PC-9 (cell line): ENCODE measurements around the gene ITPKB. TPM values are rescaled to one million over a fixed set of nuclear protein-coding genes. Genes with fewer than 3 reads are reported as not detected.

Experiments used
- BruUV-seq: library from RNA; stranded (reverse); fragments of 400-500 nt; replicated peaks from 2 replicates; lab custom pipeline; 2021; lab: Mats Ljungman, UMichigan
- CTCF ChIA-PET: fragments of 300-600 bp; sonication (Branson Sonifier 250); formaldehyde crosslinking; loops from one replicate; lab custom pipeline; 2022; ENCODE audit warnings: antibody characterized with exemption; lab: Charles Lee
- POLR2A ChIA-PET: fragments of 300-600 bp; sonication (Branson Sonifier 250); formaldehyde crosslinking; loops from one replicate; lab custom pipeline; 2022; ENCODE audit warnings: antibody characterized with exemption; ENCODE audit not compliant: unreplicated experiment; lab: Charles Lee
- DNase-seq, 2 experiments: peaks; one replicate each; pipeline versions ENCODE4 v3.0.0 to v3.0.0-alpha.2; 2015 to 2022; ENCODE audit warnings: mixed read lengths in 1 of 2
- H2AFZ ChIP-seq: fragments of 200-600 bp; sonication (generic); 2 replicates; pipeline ENCODE4 v1.8.1; 2017; ENCODE audit warnings: antibody characterized with exemption
- H3F3A ChIP-seq: fragments of 200-600 bp; sonication (generic); 2 replicates; pipeline ENCODE4 v1.8.1; 2017; ENCODE audit warnings: antibody characterized with exemption, mild to moderate bottlenecking, low read depth; ENCODE audit not compliant: insufficient read depth
- H3K27ac ChIP-seq: fragments of 200-600 bp; sonication (generic); 2 replicates; pipeline ENCODE4 v1.6.1; 2016; ENCODE audit warnings: mixed run types
- H3K27me3 ChIP-seq: fragments of 200-600 bp; sonication (generic); 2 replicates; pipeline ENCODE4 v1.6.1; 2016; ENCODE audit warnings: low read depth, mixed run types; ENCODE audit not compliant: insufficient read depth
- H3K36me3 ChIP-seq: fragments of 200-600 bp; sonication (generic); 2 replicates; pipeline ENCODE4 v1.6.1; 2016; ENCODE audit warnings: low read depth, mixed run types
- H3K4me1 ChIP-seq: fragments of 200-600 bp; sonication (generic); replicated peaks from 2 replicates; pipeline ENCODE4 v1.6.1; 2016; ENCODE audit warnings: mixed run types; ENCODE audit not compliant: insufficient read depth
- H3K4me2 ChIP-seq: fragments of 200-600 bp; sonication (generic); 2 replicates; pipeline ENCODE4 v1.6.1; 2017; ENCODE audit warnings: mixed run types
- H3K4me3 ChIP-seq: fragments of 200-600 bp; sonication (generic); 2 replicates; pipeline ENCODE4 v1.6.1; 2016; ENCODE audit warnings: mixed run types
- H3K79me2 ChIP-seq: fragments of 200-600 bp; sonication (generic); 2 replicates; pipeline ENCODE4 v1.6.1; 2017; ENCODE audit warnings: low read depth, mixed run types
- H3K9me2 ChIP-seq: fragments of 200-600 bp; sonication (generic); 2 replicates; pipeline ENCODE4 v1.8.1; 2017; ENCODE audit warnings: mild to moderate bottlenecking; ENCODE audit not compliant: insufficient read depth
- H3K9me3 ChIP-seq: fragments of 200-600 bp; sonication (generic); 2 replicates; pipeline ENCODE4 v1.8.1; 2016; ENCODE audit warnings: low read depth; ENCODE audit not compliant: insufficient read depth
- H4K20me1 ChIP-seq: fragments of 200-600 bp; sonication (generic); 2 replicates; pipeline ENCODE4 v1.8.1; 2017; ENCODE audit not compliant: insufficient read depth
- CTCF ChIP-seq: fragments of 200-600 bp; sonication (generic); conservative IDR thresholded peaks from 2 replicates; pipeline ENCODE4 v1.6.1; 2017; ENCODE audit warnings: mixed run types, antibody characterized with exemption, mild to moderate bottlenecking, moderate library complexity
- EZH2 ChIP-seq: fragments of 200-600 bp; sonication (generic); IDR thresholded peaks from 2 replicates; pipeline ENCODE4 v1.8.0; 2017; ENCODE audit warnings: antibody characterized with exemption, low read depth
- intact Hi-C: fragments of 100-400 bp; cut with micrococcal nuclease; formaldehyde crosslinking; loops from one replicate; pipeline ENCODE4 v1.10.0; 2022; ENCODE audit not compliant: unreplicated experiment
- total RNA-seq: library from RNA; stranded (reverse); gene quantifications from 2 replicates; pipeline ENCODE4 v1.2.3, GENCODE V29; 2021

The ITPKB gene
- total RNA-seq, 1 experiment from 2014 or later: 13.4 TPM

- Histone ChIP-seq H3K4me1 (no peaks in the 10 kb centered on the region), H3K27me3 (no peaks in the 10 kb centered on the region), H3K4me2 (no peak overlapping the region), H3K36me3 (no peaks in the 10 kb centered on the region), H2AFZ (no peak overlapping the region), H3K9me3 (no peaks in the 10 kb centered on the region), H3K27ac (no peak overlapping the region), H3K4me3 (no peak overlapping the region), H3F3A (no peaks in the 10 kb centered on the region), H3K79me2 (no peaks in the 10 kb centered on the region), H3K9me2 (0 out of 2 replicates have a peak, but pooled peaks cover 4% of the 10 kb centered on the region), H4K20me1 (no peaks in the 10 kb centered on the region)
- peak in 1 of 2 experiments; percentile 46 for DNase-seq
- intact Hi-C loops: no loop called here
- BruUV-seq: no TSS peak
- ChIA-PET CTCF (interaction anchor here (0.8 kb wide), 1 partner anchor 36 kb away, joined by 3 read pairs; no protein-coding TSS in a partner anchor), POLR2A (no interaction called here)
- TF ChIP-seq EZH2 (no peak), CTCF (no peak)
Measured at GRCh38 chr1:226778657-226779058, 39.6 kb upstream of the ITPKB start.

- no peak overlapping the region for H2AFZ ChIP-seq
- H3K79me2 ChIP-seq: no peaks in the 10 kb centered on the region
- intact Hi-C loops: no loop called here
- H3K4me1 ChIP-seq: no peaks in the 10 kb centered on the region
- 0 out of 2 replicates have a peak, but pooled peaks cover 4% of the 10 kb centered on the region for H3K9me2 ChIP-seq
- BruUV-seq: no TSS peak
- no peaks in the 10 kb centered on the region for H3F3A ChIP-seq
- no peak overlapping the region for H3K4me3 ChIP-seq
- TF ChIP-seq EZH2: no peak
- no peak for TF ChIP-seq CTCF
- H3K27me3 ChIP-seq: no peaks in the 10 kb centered on the region
- ChIA-PET CTCF (no interaction called here), POLR2A (no interaction called here)
- no peak overlapping the region for H3K4me2 ChIP-seq
- H4K20me1 ChIP-seq: no peaks in the 10 kb centered on the region
- DNase-seq: no peak
- H3K36me3 ChIP-seq: no peaks in the 10 kb centered on the region
- H3K27ac ChIP-seq: no peak overlapping the region
- no peaks in the 10 kb centered on the region for H3K9me3 ChIP-seq
Measured at GRCh38 chr1:226776975-226777374, 37.9 kb upstream of the ITPKB start.

GRCh38 chr1:226776066-226776465 lies 37.0 kb upstream of the ITPKB start:
- H4K20me1 ChIP-seq: no peaks in the 10 kb centered on the region
- no peaks in the 10 kb centered on the region for H3K4me1 ChIP-seq
- ChIA-PET CTCF (no interaction called here), POLR2A (no interaction called here)
- no peaks in the 10 kb centered on the region for H3K79me2 ChIP-seq
- H3K36me3 ChIP-seq: no peaks in the 10 kb centered on the region
- no peak overlapping the region for H3K4me3 ChIP-seq
- DNase-seq: no peak
- H3F3A ChIP-seq: no peaks in the 10 kb centered on the region
- no peak for TF ChIP-seq EZH2
- no peak for TF ChIP-seq CTCF
- 0 out of 2 replicates have a peak, but pooled peaks cover 4% of the 10 kb centered on the region for H3K9me2 ChIP-seq
- intact Hi-C loops: no loop called here
- no peaks in the 10 kb centered on the region for H3K9me3 ChIP-seq
- BruUV-seq: no TSS peak
- no peak overlapping the region for H3K27ac ChIP-seq
- no peak overlapping the region for H3K4me2 ChIP-seq
- no peak overlapping the region for H2AFZ ChIP-seq
- H3K27me3 ChIP-seq: no peaks in the 10 kb centered on the region
